GM12891 (cell line): Measurements from ENCODE around the gene TRPM8.

ENCODE experiments used
- DNase-seq: peaks from one replicate; pipeline ENCODE4 v3.0.0; 2011; ENCODE audit warnings: low spot score; ENCODE audit not compliant: insufficient read length
- FAIRE-seq: peaks from 2 replicates; lab custom pipeline; 2011; peaks lifted over from hg19 to GRCh38; lab: Jason Lieb, UNC
- PAX5 ChIP-seq: IDR thresholded peaks from 2 replicates; pipeline ENCODE4 v1.6.1; 2011; ENCODE audit warnings: low read length, moderate library complexity, mild to moderate bottlenecking; ENCODE audit not compliant: insufficient read depth, severe bottlenecking
- POLR2A ChIP-seq: IDR thresholded peaks from 2 replicates; pipeline ENCODE4 v1.6.1; 2011; ENCODE audit warnings: low read depth, low read length, control low read depth
- POLR2AphosphoS5 ChIP-seq: IDR thresholded peaks from 2 replicates; pipeline ENCODE4 v1.6.1; 2011; ENCODE audit warnings: low read depth, low read length, control low read depth
- POU2F2 ChIP-seq: IDR thresholded peaks from 2 replicates; pipeline ENCODE4 v1.6.1; 2011; ENCODE audit warnings: low read depth, mild to moderate bottlenecking, control low read depth, low read length, moderate library complexity
- SPI1 ChIP-seq: IDR thresholded peaks from 2 replicates; pipeline ENCODE4 v1.6.1; 2011; ENCODE audit warnings: low read depth, low read length, control low read depth
- TAF1 ChIP-seq: IDR thresholded peaks from 2 replicates; pipeline ENCODE4 v1.6.1; 2011; ENCODE audit warnings: low read depth, low read length, control low read depth

TRPM8 gene

GRCh38 chr2:233993461-233993860 is 76.3 kb downstream of the TRPM8 start:
- DNase-seq = no peak
- TF ChIP-seq PAX5 (no peak), TAF1 (no peak), POU2F2 (no peak), SPI1 (no peak), POLR2A (no peak), POLR2AphosphoS5 (no peak)
- no peak for FAIRE-seq

- DNase-seq = no peak
- TF ChIP-seq PAX5 (no peak), POU2F2 (no peak), POLR2A (no peak), TAF1 (no peak), POLR2AphosphoS5 (no peak), SPI1 (no peak)
- no peak for FAIRE-seq
Observed at GRCh38 chr2:233994151-233994550, 77.0 kb downstream of the TRPM8 start.

GRCh38 chr2:233996000-233996399 is 78.8 kb downstream of the TRPM8 start:
- peak; percentile 50 for TF ChIP-seq SPI1
- TF ChIP-seq POU2F2 = no peak
- DNase-seq (no peak), FAIRE-seq (peak; percentile 51)

- no peak for TF ChIP-seq SPI1
- no peak for TF ChIP-seq POLR2AphosphoS5
- no peak for TF ChIP-seq POLR2A
- no peak for TF ChIP-seq TAF1
- TF ChIP-seq PAX5 = no peak
- TF ChIP-seq POU2F2 = no peak
- DNase-seq = no peak
- no peak for FAIRE-seq
Observed at GRCh38 chr2:233996461-233996860, 79.3 kb downstream of the TRPM8 start.

GRCh38 chr2:233997707-233998106 is 80.5 kb downstream of the TRPM8 start:
- no peak for FAIRE-seq
- TF ChIP-seq SPI1 (no peak), POLR2AphosphoS5 (no peak), POU2F2 (no peak)
- DNase-seq = no peak

- FAIRE-seq = no peak
- no peak for TF ChIP-seq POU2F2
- no peak for TF ChIP-seq POLR2AphosphoS5
- no peak for TF ChIP-seq SPI1
- TF ChIP-seq TAF1 = no peak
- TF ChIP-seq POLR2A = no peak
- TF ChIP-seq PAX5 = no peak
Observed at GRCh38 chr2:233999182-233999581, 82.0 kb downstream of the TRPM8 start.

GRCh38 chr2:234001380-234002160 is 84.4 kb downstream of the TRPM8 start:
- DNase-seq (no peak), FAIRE-seq (no peak)
- TF ChIP-seq TAF1 = no peak
- no peak for TF ChIP-seq SPI1

More at GRCh38 chr2:233999182-233999581, 82.0 kb downstream of the TRPM8 start:
- DNase-seq = no peak

- no peak for TF ChIP-seq SPI1
- DNase-seq = no peak
- no peak for FAIRE-seq
Observed at GRCh38 chr2:234002281-234002680, 85.1 kb downstream of the TRPM8 start.

- TF ChIP-seq TAF1 = no peak
- TF ChIP-seq PAX5 = no peak
- no peak for TF ChIP-seq SPI1
- no peak for TF ChIP-seq POLR2AphosphoS5
- TF ChIP-seq POU2F2 = no peak
- TF ChIP-seq POLR2A = no peak
- no peak for FAIRE-seq
- DNase-seq = no peak
Observed at GRCh38 chr2:234003972-234004617, 86.9 kb downstream of the TRPM8 start.

GRCh38 chr2:234005126-234005525 is 88.0 kb downstream of the TRPM8 start:
- TF ChIP-seq TAF1 (no peak), POLR2A (no peak), POLR2AphosphoS5 (no peak), POU2F2 (no peak), PAX5 (no peak), SPI1 (no peak)
- DNase-seq (no peak), FAIRE-seq (no peak)

GRCh38 chr2:234006501-234006900 is 89.3 kb downstream of the TRPM8 start:
- DNase-seq (no peak), FAIRE-seq (no peak)
- no peak for TF ChIP-seq POLR2A
- TF ChIP-seq SPI1 = no peak
- TF ChIP-seq POU2F2 = no peak
- TF ChIP-seq PAX5 = no peak
- no peak for TF ChIP-seq TAF1
- TF ChIP-seq POLR2AphosphoS5 = no peak
